Nasal cavity respiratory epithelium epithelial cell of viscerocranial mucosa (primary cell): ENCODE data around the gene EHHADH. TPM values are rescaled to one million over a fixed set of nuclear protein-coding genes. Genes with fewer than 3 reads are reported as not detected.

Source experiments
- total RNA-seq: library from RNA; depleted of rRNA; stranded (reverse); fragments of >200 nt; gene quantifications from 2 replicates; pipeline ENCODE4 v1.2.3, GENCODE V29; 2014

The EHHADH gene
- total RNA-seq, result 2.7 and 5.6 TPM in 2 replicates

DNA sequence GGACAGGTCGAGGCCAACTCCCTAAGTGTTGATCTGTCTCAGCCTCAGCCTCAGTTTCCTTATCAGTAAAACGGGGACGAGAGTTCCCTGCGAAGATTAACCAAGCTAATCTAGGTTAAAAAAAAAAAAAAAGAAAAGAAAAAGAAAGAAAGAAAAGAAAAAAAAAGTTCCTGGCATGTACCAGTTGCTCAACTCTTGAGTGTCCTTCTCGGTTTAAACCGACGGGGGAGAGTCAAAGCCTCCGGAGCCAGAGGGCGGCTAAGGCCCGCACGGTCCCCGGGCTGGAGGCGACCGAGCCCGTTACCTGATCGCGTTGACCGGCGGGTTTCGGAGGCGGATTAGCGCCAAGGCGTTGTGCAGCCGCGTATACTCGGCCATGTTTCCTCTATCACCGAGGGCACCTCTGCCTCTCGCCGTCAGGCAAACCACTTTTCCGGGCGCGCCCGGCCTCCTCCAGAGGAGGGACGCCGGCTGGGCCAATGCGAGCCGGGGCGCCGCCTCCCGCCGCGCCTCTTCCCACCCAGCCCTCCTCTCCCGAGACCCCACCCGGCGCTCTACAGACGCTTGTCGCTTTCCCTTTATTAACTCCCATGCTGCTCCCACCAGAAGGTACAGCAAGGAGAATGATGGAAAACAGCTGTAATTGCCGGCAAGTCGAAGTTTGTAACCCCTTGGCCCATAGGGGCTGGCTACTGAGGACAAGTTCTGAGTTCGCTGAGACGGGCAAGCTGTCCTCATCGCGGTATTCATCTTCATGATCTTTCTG is at the start of gene EHHADH:
EHHADH (minus strand) TSS at position 405 of the 766 bp plus-strand sequence; CDS start at position 378, 27 bp downstream.

DNA sequence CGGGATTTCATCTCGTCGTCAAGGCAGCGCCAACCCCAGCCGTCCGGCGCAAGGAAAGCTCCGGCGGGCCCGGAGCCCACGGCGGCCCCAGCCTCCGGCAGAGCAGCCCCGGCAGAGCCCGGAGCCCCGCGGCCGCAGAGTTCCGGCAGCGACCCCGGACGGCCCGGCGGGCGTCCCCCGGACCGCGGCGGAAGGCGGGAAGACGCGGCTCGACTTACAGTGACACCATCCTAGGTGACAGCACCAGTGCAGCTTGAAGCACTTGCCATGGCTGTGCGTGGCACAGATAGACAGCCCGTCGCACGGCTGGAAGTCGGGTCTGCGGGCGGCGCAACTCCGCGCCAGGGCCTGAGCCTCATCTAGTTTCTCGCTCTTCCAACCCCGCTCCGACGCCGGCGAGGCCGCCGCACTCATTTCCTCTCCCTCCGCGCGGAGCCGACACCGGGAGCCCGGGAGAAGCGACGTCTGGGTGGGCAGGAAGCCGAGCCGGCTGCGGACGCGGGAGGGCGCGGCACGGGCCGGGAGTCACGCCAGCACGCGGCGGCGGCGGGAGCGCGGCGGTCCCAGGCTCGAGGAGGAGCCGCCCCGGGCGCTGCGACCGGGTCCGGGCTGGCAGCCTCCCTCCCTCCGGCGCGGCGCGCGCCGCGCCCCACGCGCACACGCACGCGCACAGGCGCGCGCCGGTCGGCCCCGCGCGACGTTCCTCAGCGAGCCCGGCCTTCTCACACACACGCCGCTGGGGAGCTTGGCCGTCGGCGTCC is 101.3 kb downstream of the EHHADH start, which contains the start of gene C3orf70:
C3orf70 (minus strand) TSS at position 651 of the 761 bp plus-strand sequence; CDS start at position 414, 237 bp downstream.

Other genes with a start within 250 kb of the EHHADH start
- gene C3orf70, start 101.0 kb downstream of the EHHADH start, total RNA-seq, result under 0.01 TPM in 1 of 2 replicates, not detected in the other
- 22.6 and 27.7 TPM in 2 replicates for gene MAP3K13, start 109.1 kb upstream of the EHHADH start, total RNA-seq
- 21.5 and 32.0 TPM in 2 replicates for gene TMEM41A, start 245.0 kb upstream of the EHHADH start, total RNA-seq